GM19328 (cell line): ENCODE measurements around the gene HIRIP3.

Source experiments
- ATAC-seq: cut with Tn5 transposase; IDR thresholded peaks from one replicate; pipeline ENCODE4 v1.9.1; 2021; ENCODE audit warnings: mild to moderate bottlenecking, moderate library complexity; ENCODE audit not compliant: unreplicated experiment

HIRIP3 gene

GRCh38 chr16:30000735-30001631, 5.6 kb upstream of the HIRIP3 start:
- ATAC-seq, result no peak

- no peak for ATAC-seq
Measured at GRCh38 chr16:29999605-30000004, 4.2 kb upstream of the HIRIP3 start.

GRCh38 chr16:29996766-29997250, 1.4 kb upstream of the HIRIP3 start:
- ATAC-seq, result no peak

GRCh38 chr16:29995911-29996765, 721 bp upstream of the HIRIP3 start, which contains the start of gene INO80E:
Gene INO80E, plus strand, starts transcription at chr16:29996241. Its CDS starts 70 bp downstream, at chr16:29996311.
- peak; percentile 91 for ATAC-seq

- ATAC-seq, result peak; percentile 22
Measured at GRCh38 chr16:29994600-29995323, 655 bp downstream of the HIRIP3 start.

- no peak for ATAC-seq
Measured at GRCh38 chr16:29993903-29994599, 1.4 kb downstream of the HIRIP3 start.

GRCh38 chr16:29993191-29993902, 2.1 kb downstream of the HIRIP3 start:
- no peak for ATAC-seq

DNA sequence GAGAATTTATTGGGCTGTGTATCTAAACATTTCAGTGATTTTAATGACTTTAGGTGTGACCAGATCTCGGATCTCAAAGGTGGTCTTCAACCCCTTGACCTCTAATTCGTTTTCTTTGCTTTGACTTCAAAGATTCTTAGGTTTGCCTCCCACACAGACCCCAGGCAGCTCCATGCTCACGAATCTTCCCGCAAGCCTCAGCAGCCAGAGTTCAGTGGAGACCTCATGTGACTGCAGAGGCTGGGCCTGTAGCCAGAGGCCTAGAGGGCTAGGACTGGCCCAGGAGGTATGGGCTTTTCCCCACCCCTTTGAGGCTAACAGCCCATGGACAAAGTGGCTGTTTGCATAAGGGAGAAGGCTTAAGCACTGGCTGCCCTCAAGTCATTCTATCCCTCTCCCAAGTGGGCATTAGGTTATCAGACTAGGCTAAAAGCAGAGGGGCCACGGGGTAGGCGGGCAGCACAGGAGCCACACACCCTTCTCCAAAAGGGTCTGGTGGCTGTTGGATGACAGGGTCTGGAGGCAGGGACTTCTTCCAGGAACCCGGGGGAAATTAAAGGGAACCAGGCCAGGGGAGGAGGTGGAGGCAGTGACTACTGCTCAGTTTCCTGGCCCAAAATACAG, 3.0 kb downstream of the HIRIP3 start:
- no peak for ATAC-seq

- no peak for ATAC-seq
Measured at GRCh38 chr16:29991571-29991904, 3.9 kb downstream of the HIRIP3 start.

- ATAC-seq, result no peak
Measured at GRCh38 chr16:29990883-29991570, 4.4 kb downstream of the HIRIP3 start.

- no peak for ATAC-seq
Measured at GRCh38 chr16:29990034-29990433, 5.4 kb downstream of the HIRIP3 start.

DNA sequence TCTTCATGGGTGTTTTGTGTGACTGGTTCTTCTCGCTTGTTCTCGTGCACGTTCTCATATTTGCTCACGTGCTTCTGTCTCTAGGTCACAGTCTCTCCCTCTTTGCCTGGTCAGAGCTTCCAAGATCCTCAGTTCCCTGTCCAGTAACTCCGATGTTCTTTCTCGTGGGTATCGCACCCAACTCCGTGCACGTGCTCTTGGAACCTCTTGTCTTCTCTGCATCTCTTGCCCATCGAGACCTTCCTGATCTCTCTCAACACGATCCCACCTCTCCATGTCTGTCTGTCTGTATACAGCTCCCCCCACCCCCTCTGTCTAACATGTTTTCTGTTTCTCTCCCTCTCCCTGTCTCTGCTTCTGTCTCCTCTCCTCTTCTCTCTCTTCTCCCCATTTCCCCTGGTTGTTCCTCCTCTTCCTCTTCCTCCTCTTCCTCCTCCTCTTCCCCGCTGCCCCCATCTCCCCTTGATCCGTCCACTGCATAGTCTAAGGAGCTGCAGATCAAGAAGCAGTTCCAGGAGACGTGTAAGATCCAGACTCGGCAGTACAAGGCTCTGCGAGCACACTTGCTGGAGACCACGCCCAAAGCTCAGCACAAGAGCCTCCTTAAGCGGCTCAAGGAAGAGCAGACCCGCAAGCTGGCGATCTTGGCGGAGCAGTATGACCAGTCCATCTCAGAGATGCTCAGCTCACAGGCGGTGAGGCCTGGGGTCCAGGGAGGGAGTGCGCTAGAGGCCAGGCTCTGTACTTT, 6.1 kb downstream of the HIRIP3 start:
- no peak for ATAC-seq

- no peak for ATAC-seq
Measured at GRCh38 chr16:29988346-29989075, 6.9 kb downstream of the HIRIP3 start.

- ATAC-seq, result no peak
Measured at GRCh38 chr16:29987371-29988085, 7.9 kb downstream of the HIRIP3 start.

GRCh38 chr16:29986931-29987330, 8.5 kb downstream of the HIRIP3 start:
- no peak for ATAC-seq

DNA sequence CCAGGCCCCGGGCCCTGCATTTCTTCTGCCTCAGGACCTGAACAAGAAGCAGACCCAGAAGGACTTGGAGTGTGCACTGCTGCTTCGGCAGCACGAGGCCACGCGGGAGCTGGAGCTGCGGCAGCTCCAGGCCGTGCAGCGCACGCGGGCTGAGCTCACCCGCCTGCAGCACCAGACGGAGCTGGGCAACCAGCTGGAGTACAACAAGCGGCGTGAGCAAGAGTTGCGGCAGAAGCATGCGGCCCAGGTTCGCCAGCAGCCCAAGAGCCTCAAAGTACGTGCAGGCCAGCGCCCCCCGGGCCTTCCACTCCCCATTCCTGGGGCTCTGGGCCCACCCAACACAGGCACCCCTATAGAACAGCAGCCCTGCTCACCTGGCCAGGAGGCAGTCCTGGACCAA, 9.2 kb downstream of the HIRIP3 start:
- no peak for ATAC-seq
